ENCODE measurements around the gene CFAP46. TPM values are rescaled to one million over a fixed set of nuclear protein-coding genes. Genes with fewer than 3 reads are reported as not detected.
"Not testable (repeated sequence)": the region's sequence is repeated elsewhere in the genome, so short reads cannot be mapped to it uniquely, and the experiment has no call there.

The CFAP46 gene
- total RNA-seq, 1 experiment from 2014 or later = 3.3 TPM

GRCh38 chr10:132957981-132958882 is 15.9 kb upstream of the CFAP46 start:
- Mint-ChIP-seq H3K9me3 (no peaks in the 10 kb centered on the region), H3K27ac (no peak overlapping the region; the same call in 1 of the 2 replicates), H3K27me3 (ENCODE audit: low read depth) (no peaks in the 10 kb centered on the region), H3K36me3 (no peaks in the 10 kb centered on the region), H3K4me1 (peaks cover 16% of the 10 kb centered on the region), H3K4me3 (no peak overlapping the region)
- ChIA-PET POLR2A (no interaction called here), CTCF (interaction anchor here (1.0 kb wide), 1 partner anchor 8 kb away, joined by 3 read pairs; no protein-coding TSS in a partner anchor)
- DNase-seq (ENCODE audit: low spot score) = no peak
- ATAC-seq = no peak
- TF ChIP-seq TEAD4 (CRISPR knock-in tag; IDR thresholded peaks at IDR 0.05) (no peak), ELF4 (CRISPR knock-in tag; IDR thresholded peaks at IDR 0.05; ENCODE audit: low read depth) (no peak), ZNF281 (CRISPR knock-in tag; IDR thresholded peaks at IDR 0.05) (no peak)

- Mint-ChIP-seq H3K4me3 (no peak overlapping the region), H3K36me3 (no peaks in the 10 kb centered on the region), H3K9me3 (no peaks in the 10 kb centered on the region), H3K4me1 (peaks cover 6% of the 10 kb centered on the region; the same call in 1 of the 2 replicates), H3K27ac (no peak overlapping the region), H3K27me3 (ENCODE audit: low read depth) (no peaks in the 10 kb centered on the region)
- POLR2A ChIA-PET = no interaction called here
- TF ChIP-seq NFE2L1 (CRISPR knock-in tag; IDR thresholded peaks at IDR 0.05) (no peak), FOXK1 (CRISPR knock-in tag; IDR thresholded peaks at IDR 0.05) (no peak), GABPB1 (CRISPR knock-in tag; IDR thresholded peaks at IDR 0.05) (no peak), AFF4 (CRISPR knock-in tag; IDR thresholded peaks at IDR 0.05; ENCODE audit: borderline replicate concordance) (no peak), ZNF423 (CRISPR knock-in tag; IDR thresholded peaks at IDR 0.05) (no peak), ZNF396 (CRISPR knock-in tag; IDR thresholded peaks at IDR 0.05; ENCODE audit: borderline replicate concordance) (no peak)
- CTCF ChIA-PET = no interaction called here
- DNase-seq (ENCODE audit: low spot score) (no peak), ATAC-seq (no peak)
Measured at GRCh38 chr10:132957131-132957530, 14.8 kb upstream of the CFAP46 start.

GRCh38 chr10:132956259-132956658 is 13.9 kb upstream of the CFAP46 start:
- not testable (repeated sequence) for H3K27me3 Mint-ChIP-seq (ENCODE audit: low read depth); H3K36me3 Mint-ChIP-seq

GRCh38 chr10:132955479-132955878 is 13.1 kb upstream of the CFAP46 start:
- DNase-seq (ENCODE audit: low spot score) = no peak
- Mint-ChIP-seq H3K4me1 (no peaks in the 10 kb centered on the region), H3K9me3 (no peaks in the 10 kb centered on the region), H3K27ac (no peak overlapping the region), H3K4me3 (no peak overlapping the region), H3K27me3 (ENCODE audit: low read depth) (no peaks in the 10 kb centered on the region), H3K36me3 (no peaks in the 10 kb centered on the region)
- no peak for ATAC-seq
- ChIA-PET POLR2A (no interaction called here), CTCF (interaction anchor here (0.6 kb wide), 1 partner anchor 307 kb away, joined by 3 read pairs; no protein-coding TSS in a partner anchor)
- no peak for TF ChIP-seq SOX15 (CRISPR knock-in tag; IDR thresholded peaks at IDR 0.05)
- no peak for TF ChIP-seq CTCF (IDR thresholded peaks at IDR 0.05)
- TF ChIP-seq E2F5 (CRISPR knock-in tag; IDR thresholded peaks at IDR 0.05) = no peak
- no peak for TF ChIP-seq PRRX2 (CRISPR knock-in tag; IDR thresholded peaks at IDR 0.05)
- TF ChIP-seq TEAD1 (CRISPR knock-in tag; IDR thresholded peaks at IDR 0.05) = no peak
- no peak for TF ChIP-seq IRF2 (CRISPR knock-in tag; IDR thresholded peaks at IDR 0.05; ENCODE audit: borderline replicate concordance, low read depth)
- no peak for TF ChIP-seq NR3C1 (CRISPR knock-in tag; conservative IDR thresholded peaks at IDR 0.05; ENCODE audit: low read depth)
- TF ChIP-seq HMGXB4 (CRISPR knock-in tag; IDR thresholded peaks at IDR 0.05) = no peak
- TF ChIP-seq JUN (CRISPR knock-in tag; IDR thresholded peaks at IDR 0.05) = no peak

More at GRCh38 chr10:132956259-132956658, 13.9 kb upstream of the CFAP46 start:
- H3K9me3 Mint-ChIP-seq; H3K4me3 Mint-ChIP-seq; H3K4me1 Mint-ChIP-seq; CTCF ChIA-PET; DNase-seq (ENCODE audit: low spot score); H3K27ac Mint-ChIP-seq; POLR2A ChIA-PET; ATAC-seq: not testable (repeated sequence)
